Activated CD8-positive, alpha-beta memory T cell treated with anti-CD3 and anti-CD28 coated beads, Interleukin-2, amount 50 U/mL, for 24 hours (primary cell): ENCODE data around the gene TMEM132D.
"Not testable (repeated sequence)": the region's sequence is repeated elsewhere in the genome, so short reads cannot be mapped to it uniquely, and the experiment has no call there.

Source experiments
- DNase-seq: peaks from one replicate; pipeline ENCODE4 v3.0.0-alpha.2; 2020; ENCODE audit errors: extremely low read depth

TMEM132D gene

DNA sequence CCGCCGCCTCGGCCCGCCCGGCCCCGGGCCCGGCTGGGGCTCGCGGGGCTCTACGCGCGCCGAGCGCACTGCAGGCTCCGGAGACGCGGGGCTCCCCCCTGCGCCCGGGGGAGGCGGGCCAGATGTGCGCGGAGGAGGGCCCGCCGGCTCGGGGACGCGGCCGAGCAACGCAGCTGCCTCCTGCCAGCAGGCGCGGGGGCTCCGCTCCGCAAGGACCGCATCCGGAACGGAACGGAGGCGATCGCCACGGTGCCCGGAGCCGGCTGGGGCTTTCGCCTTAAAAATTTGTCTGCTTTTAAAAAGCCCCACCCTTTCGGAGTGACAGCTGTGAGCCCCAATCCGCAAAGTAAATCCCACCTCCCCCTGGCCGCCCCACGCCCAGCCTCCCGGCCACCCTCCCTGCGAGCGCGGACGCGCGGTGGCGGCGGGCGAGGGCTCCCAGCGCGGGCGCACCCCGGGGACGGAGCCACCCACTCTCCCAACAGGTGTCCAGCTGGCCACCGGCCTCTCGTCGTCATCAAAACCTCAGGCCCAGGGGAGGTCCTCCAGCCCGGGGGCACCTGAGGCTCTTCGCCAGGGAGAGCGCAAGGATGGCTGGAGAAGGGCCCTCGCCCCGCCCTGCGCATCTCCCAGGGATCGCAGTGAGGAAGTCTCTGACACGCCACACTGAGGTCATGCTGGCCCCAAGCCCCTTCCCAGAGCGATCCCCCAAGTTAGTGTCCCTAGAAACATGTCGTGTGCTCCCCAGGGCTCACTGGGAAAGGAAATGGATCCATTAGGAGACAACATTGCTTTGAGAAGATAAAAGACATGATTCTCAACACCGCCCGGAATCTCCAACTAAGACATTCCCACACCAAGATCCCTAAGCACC is at the start of gene TMEM132D:
Gene TMEM132D (minus strand): TSS at position 70 of the 874 bp plus-strand sequence.
- DNase-seq: no peak

GRCh38 chr12:129949651-129950050 is 45.8 kb upstream of the TMEM132D start:
- DNase-seq: no peak

GRCh38 chr12:129941618-129942017 is 37.8 kb upstream of the TMEM132D start:
- DNase-seq: no peak

- DNase-seq: no peak
Measured at GRCh38 chr12:129938089-129938488, 34.3 kb upstream of the TMEM132D start.

GRCh38 chr12:129937426-129937825 is 33.6 kb upstream of the TMEM132D start:
- DNase-seq: no peak

GRCh38 chr12:129928643-129929042 is 24.8 kb upstream of the TMEM132D start:
- no peak for DNase-seq

DNA sequence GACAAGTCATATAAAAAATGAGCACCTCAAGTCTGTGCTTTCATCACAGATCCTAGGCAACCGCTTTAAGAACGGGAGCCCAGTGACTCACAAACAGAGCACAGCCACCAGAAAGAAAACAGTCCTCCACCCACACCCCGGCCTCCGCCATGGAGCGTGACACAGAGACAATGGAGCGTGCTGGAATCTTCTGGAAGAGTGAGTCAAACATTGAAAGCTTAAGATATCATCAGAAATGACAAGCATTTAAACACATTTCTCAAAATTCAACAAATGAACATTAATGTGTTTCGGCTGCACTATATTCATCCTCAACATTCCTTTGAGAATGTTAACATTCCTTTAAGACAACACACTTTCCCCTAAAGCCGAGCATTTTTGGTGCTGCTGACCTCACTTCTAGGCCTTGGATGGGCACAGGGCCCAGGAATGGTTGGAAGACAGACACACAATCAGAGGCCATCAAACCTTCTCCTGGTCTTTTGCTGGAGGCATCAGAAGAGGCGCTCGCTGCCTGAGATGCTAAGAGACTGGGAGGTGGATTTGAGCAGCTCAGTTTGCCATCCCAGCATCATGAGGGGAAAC is 23.6 kb upstream of the TMEM132D start:
- DNase-seq: no peak

DNA sequence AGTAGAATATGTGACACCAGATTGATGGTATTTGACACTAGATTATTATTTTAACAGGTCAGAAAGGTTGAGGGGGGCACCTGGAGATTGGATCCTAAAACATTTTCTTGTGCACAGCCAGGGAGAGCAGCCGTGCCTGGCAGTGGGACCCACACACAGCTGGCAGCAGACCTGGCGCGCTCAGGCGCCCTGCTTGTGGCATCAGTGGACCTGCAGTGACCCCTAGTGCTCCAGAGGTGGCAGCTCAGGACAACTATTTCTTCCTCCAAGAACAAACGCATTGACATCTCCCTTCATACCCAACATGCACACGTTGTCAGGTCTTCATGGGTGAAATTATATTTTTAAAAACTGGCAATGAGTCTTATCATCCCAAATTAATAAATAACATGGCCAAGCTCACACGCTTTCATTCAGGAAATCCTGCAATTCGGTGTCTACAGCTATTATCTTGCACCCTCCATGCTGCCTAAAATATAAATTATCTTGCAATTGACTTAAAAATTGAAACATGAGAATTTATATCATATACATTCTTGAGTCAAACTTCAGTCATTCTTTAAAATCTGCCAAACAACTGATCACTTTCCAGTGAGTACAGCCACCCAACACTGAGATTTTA is 7.7 kb upstream of the TMEM132D start:
- no peak for DNase-seq

DNA sequence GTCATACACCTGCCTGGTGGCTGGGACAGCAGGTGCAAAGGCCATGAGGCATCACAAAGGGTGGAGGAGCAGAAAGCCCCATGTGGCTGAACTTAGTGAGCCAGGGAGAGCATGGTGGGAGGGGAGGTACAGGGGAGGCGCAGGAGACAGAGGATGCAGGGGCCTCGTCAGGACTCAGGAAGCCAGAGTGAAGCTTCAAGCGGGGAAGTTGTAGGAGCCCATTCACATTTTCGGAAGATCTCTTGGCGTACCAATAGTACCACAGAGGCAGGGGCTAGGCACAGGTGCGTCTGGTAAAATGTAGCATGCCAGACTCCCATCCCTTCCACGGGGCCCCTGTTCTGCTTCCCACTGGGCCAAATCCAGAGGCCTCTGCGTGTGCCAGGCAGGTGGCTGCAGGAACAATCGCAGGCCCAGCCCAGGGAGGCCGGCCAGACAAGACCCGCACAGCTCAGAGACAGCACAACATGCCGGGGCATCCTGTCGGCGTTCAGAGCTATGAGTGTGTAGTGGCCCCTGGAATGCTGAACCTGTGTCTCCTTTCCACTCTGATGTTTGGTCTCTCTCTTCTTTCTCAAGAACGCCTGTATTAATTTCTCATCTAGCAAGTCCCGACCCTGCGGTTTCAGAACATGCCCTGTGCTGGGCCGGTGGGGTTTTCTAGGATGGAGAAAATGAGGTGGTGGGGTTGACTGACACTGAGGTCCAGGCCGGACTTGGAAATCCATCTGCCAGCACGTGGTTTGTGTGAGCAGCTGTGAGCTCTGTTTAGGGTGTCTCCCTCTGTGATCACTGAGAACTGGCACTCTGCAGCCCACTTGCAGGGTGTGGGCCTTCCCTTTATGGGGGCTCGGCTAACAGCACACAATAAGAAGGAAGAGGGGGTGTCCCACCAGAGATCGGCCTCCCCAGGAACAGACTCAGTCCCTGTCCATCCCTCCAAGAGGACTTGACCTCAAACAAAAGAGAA is 5.5 kb upstream of the TMEM132D start:
- DNase-seq: no peak

- DNase-seq: no peak
Measured at GRCh38 chr12:129903092-129903945, 506 bp downstream of the TMEM132D start.

- DNase-seq: no peak
Measured at GRCh38 chr12:129902371-129903091, 1.3 kb downstream of the TMEM132D start.

DNA sequence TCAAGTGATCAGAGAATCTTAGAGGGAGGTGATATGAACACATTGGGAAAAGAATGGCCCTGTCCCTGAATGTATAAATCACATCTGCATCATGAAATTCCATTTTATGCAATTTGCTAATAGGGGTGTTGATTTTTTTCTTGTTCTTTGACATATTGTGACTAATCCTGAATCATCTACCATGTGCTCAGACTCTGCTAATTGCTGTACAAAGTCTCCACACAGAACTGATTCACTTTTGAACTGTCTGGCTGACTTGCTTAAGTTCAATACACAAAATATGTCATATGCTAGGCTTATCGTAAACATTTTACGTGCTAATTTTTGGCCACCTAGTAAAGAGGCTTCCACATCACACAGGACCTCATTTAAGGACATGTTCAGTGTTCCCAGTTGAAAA is 2.6 kb downstream of the TMEM132D start:
- no peak for DNase-seq

GRCh38 chr12:129900306-129900705 is 3.5 kb downstream of the TMEM132D start:
- DNase-seq: no peak

DNA sequence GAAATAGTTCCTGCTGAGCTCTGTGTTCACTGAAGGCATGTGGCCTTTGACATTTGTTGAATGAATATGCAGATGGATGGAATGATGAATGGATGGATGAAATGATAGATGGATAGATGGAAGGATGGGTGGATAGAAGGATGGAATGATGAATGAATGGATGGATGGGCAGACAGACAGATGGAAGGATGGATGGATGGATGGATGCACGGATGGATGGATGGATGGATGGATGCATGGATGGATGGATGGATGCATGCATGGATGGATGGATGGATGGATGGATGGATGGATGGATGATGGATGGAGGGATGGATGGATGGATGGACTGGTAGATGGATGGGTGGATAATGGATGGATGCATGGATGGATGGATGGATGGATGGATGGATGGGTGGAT is 4.8 kb downstream of the TMEM132D start:
- DNase-seq: not testable (repeated sequence)

GRCh38 chr12:129893691-129894090 is 10.1 kb downstream of the TMEM132D start:
- no peak for DNase-seq

DNA sequence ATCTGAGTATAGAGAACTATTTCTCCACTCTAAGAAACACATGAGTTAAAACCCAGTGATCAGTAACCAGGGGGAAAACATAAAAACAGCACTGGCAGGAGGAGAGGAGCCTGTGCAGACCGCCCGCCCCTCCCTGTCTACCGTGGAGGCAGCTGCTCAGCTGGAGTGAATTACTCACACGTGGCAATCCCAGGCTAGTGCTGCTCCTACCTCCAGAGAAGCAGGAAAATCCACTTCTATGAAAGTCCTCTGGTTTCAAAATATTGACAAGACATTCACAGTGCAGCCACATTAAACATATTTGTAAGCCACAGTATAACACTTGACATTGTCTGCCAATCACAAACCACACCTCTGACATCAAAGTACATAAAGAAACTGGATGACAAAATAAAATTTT is 16.7 kb downstream of the TMEM132D start:
- no peak for DNase-seq

DNA sequence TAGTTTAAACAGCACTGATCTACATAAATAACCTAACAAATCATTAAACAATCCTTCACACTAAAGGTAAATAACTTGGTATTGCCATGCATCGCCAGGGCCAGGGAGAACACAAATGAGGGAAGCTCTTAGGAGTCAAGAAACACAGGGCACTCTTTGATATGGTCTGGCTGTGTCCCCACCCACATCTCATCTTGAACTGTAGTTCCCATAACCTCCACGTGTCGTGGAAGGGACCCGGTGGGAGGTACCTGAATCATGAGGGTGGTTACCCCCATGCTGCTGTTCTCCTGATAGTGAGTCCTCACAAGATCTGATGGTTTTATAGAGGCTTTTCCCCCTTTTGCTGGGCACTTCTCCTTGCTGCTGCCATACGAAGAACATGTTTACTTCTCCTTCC is 17.3 kb downstream of the TMEM132D start:
- DNase-seq: no peak

- no peak for DNase-seq
Measured at GRCh38 chr12:129885287-129885686, 18.5 kb downstream of the TMEM132D start.

DNA sequence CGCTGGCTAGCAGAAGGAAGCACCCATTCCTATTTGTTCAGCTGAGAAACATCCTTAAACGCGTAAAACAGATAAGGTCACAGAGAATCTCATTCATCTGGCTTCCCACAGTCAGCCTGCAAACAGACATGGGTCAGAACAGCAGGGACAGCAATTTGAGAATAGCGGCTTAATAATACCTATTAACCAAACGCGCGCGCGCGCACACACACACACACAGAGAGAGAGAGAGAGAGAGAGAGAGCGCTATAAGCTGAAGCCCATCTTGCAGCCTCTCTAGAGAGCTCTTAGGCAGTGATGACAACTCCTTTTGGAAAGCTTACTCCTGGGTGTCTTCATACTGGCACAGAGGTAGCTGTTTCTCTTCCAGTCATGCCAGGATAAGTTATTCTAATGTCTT is 26.4 kb downstream of the TMEM132D start:
- DNase-seq: no peak

DNA sequence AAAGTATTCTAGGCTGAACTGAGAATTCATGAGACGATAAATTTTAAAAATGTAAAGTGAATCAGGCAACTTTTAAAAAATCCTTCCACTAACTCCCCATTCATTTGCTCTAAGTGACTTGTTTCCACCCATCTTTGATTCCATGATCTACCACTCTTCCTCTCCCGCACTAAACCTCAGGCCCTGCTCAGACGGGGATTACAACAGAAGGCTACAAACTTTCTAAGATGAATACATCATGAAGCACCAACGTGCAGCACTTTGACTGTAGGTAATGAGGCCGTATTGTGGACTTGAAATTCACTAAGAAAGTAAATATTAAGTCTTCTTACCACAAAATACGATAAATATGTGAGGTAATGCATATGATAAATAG is 30.0 kb downstream of the TMEM132D start:
- DNase-seq: no peak
